Measurements from ENCODE around the gene MTHFD1L. TPM values are rescaled to one million over a fixed set of nuclear protein-coding genes. Genes with fewer than 3 reads are reported as not detected.

The MTHFD1L gene
- total RNA-seq, 4 donors from 2014 or later, result 3.3 to 7.8 (median 3.8) TPM

DNA sequence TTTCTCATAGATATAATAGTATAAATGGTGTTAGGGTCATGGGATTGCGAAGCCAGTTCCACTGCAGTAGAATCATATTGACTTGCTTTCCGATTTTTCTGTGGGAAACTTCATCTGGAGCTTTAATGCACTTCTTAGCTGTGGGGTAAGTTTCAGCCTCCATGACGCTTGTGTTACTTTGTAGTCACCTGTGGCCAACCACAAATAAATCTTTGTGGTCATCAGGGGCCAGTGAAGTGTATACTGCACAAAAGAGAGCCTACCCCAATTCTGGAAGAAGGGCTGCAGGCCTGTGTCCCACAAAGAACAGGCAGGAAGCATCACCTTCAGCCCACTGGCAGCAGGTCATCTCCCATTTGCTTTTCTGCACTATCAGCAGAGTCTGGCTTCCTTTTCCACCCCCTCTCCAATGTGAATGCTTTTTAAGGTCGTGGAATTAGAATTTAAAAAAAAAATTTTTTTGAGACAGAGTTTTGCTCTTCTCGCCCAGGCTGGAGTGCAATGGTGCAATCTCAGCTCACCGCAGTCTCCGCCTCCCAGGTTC lies 32.0 kb downstream of the MTHFD1L start:
- TF ChIP-seq, protein P1, sequence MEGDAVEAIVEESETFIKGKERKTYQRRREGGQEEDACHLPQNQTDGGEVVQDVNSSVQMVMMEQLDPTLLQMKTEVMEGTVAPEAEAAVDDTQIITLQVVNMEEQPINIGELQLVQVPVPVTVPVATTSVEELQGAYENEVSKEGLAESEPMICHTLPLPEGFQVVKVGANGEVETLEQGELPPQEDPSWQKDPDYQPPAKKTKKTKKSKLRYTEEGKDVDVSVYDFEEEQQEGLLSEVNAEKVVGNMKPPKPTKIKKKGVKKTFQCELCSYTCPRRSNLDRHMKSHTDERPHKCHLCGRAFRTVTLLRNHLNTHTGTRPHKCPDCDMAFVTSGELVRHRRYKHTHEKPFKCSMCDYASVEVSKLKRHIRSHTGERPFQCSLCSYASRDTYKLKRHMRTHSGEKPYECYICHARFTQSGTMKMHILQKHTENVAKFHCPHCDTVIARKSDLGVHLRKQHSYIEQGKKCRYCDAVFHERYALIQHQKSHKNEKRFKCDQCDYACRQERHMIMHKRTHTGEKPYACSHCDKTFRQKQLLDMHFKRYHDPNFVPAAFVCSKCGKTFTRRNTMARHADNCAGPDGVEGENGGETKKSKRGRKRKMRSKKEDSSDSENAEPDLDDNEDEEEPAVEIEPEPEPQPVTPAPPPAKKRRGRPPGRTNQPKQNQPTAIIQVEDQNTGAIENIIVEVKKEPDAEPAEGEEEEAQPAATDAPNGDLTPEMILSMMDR (IDR thresholded peaks at IDR 0.05; ENCODE audit: low read depth), result no peak

DNA sequence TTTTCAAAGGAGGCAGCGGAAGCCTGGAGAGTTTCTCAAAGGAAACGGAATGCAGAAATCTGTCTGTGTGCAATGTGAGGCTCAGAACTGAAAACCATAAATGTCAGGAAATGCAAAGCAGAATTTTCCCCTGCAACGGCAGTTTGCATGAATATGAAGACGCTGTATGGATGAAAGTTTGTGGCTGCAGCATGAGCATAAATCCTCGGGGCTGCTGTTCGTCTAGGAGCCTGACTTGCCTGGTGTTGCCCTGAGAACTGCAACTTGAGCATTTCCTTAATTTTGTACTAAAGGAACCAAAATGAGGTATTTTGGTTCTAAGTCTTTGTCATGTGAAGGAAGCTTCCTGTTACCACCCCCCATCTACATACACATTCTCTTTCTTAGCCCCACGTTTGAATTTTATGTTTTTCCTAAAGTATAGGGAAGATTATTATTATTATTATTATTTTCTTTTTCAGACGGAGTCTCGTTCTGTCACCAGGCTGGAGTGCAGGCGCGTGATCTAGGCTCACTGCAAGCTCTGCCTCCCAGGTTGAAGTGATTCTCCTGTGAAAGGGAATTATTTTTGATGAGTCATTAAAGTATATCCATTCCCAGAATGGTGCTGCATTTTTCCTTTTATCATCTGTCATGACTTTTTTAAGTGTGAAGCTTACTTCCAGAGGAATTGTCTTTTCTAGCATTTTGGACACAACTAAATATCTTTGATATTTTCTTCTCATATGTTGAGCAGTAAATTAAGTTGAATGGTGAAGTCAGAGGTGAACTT lies 33.1 kb downstream of the MTHFD1L start:
- TF ChIP-seq, protein P1 (IDR thresholded peaks at IDR 0.05; ENCODE audit: low read depth), result no peak

DNA sequence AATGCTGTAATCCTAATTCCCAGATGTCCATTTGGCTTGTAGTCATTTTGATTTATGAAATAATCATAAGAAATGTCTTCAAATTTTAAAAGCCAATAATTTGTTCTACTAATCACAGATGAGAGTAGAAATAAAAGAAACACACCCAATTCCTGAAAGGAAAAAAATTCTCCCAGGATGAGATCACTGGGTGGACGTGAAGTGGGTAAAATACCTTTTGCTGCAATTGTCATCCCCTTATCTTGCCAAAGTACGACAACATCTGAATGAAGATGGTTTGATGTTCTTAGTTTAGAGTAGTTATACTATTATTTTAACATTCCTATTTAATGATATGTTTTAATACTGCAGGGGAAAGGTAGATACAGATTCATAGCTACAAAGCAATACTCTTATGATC lies 33.7 kb downstream of the MTHFD1L start:
- TF ChIP-seq, protein P1 (IDR thresholded peaks at IDR 0.05; ENCODE audit: low read depth), result no peak

DNA sequence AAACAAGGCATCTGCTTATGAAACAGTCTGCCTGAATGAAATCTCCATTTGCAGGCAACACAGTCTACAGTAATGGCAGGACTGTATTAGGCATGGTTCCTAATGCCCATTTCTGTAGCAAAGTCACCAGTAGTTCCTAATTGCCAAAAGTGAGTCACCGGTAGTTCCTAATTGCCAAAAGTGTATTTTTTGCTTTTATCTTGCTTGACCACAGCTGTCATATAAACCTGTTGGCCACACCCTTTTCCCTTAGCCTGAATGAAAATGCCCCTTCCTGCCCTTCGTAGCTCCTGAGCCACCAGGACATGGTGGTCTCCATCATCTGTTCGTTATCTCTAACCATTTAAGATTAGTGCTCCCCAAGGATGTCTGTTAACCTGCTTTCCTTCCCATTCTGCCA lies 34.5 kb downstream of the MTHFD1L start:
- TF ChIP-seq, protein P1 (IDR thresholded peaks at IDR 0.05; ENCODE audit: low read depth), result no peak

DNA sequence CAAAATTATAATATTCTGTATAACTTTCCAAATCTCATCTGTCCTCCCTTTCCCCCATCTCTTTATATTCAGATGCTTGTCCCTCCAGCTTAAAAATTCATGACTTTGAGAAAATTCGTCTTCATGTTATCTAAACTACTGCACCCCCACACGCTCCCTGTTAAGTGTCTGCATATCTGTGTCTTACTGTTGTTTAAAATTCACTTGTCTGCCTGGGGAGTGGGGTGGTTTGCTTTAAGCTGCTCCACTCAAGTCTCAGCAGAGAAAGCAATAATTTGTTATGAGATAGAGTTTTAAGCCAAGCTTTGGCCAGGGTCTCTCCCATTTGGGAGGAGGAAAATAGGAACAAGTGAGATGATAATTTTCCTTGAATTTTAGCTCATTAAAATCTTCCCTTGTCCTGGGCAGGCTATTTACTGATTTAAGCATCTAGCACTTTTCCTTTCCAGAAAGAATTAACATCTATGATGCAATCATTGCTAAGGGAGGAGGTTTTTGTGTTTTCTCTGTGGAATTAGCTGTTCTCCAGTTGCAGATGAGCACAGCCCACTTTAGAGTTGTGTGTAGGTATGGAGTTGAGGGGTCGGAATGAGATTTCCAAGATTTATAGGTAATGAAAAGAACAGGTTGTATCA lies 36.8 kb downstream of the MTHFD1L start:
- TF ChIP-seq, protein P1 (IDR thresholded peaks at IDR 0.05; ENCODE audit: low read depth), result no peak

DNA sequence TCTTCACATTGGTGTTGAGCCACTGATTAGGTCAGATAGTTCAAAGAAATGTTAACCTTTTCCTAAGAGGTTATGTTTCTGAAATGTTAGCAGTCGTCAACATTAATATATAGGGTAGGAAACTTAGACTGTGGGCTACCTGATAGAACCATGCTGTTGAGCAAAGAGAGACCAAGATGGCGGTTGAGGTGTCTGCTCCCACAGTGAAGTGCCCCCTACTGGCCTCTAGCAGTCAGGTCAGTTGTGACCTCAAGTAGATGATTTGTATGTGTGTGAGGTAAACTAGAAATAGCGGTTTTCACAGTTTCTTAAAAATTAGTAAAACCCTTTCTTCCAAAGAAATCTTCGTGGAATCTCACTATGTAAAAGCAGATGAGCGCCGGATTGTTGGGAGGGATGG lies 40.3 kb downstream of the MTHFD1L start:
- TF ChIP-seq, protein P1 (IDR thresholded peaks at IDR 0.05; ENCODE audit: low read depth), result no peak

DNA sequence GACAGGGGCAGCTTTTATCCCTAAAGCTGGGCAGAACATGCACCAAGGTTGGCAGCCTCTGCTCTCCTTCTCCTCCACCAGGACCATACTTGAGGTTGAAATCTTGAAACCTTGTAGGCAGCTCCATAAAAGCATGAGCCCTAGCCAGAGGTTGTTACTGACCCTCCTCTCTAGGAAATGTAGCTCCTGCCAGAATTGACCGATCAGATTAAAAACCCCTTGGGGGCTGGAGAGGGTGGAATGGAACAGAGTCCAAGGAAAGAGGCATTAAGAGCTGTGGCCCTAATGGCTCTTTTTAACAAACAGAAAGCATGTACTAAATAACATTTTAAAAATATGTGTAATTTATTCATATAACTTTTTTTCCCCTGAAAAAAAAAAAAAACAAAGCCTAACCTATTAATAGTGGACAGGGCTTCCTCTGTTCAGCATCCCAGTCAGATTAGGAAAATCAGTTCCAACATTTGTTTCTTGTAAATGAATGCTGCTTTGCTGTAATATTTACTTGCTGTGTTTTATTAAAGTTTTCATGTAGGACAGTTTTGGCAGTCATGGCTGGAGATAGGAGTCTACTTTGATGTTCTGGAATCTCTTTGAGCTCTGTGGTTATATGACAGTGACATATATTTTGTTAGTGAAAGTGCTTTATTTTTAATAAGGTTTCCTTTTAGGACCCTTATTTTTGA lies 41.3 kb downstream of the MTHFD1L start:
- TF ChIP-seq, protein P1 (IDR thresholded peaks at IDR 0.05; ENCODE audit: low read depth), result no peak
